ENCODE measurements around the gene AMN1. TPM values are rescaled to one million over a fixed set of nuclear protein-coding genes. Genes with fewer than 3 reads are reported as not detected.

AMN1 gene
- polyA plus RNA-seq, 1 experiment, result 11.9 TPM

DNA sequence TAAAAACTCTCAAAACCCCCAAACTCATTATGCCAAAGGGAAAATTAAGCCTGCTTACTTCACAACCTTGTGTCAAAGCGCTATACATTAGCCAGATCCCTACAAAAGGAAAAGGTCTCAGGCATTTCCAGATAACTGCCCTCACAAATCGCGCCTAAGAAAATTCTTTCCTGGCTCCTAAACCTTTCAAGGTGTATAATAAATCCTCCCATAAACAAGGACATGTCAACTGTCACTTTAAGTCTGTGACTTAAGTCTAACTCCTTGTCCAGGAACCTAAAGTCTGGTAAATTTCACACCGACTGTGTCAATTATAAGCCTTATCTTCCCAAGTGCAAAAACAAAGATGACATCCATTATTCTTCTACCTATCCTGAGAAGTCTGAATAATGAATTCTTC is 73.6 kb downstream of the AMN1 start:
- Histone ChIP-seq H3K9me3 (ENCODE audit: control insufficient read depth, insufficient read depth, low read length) (no peaks in the 10 kb centered on the region), H3K4me3 (ENCODE audit: low read depth, low read length) (no peak overlapping the region), H3K27me3 (ENCODE audit: control insufficient read depth, insufficient read depth, low read length) (no peaks in the 10 kb centered on the region), H3K27ac (ENCODE audit: low read depth, low read length) (no peak overlapping the region)
- ChIA-PET CTCF (no interaction called here), POLR2A (no interaction called here)
- TF ChIP-seq, protein P1, sequence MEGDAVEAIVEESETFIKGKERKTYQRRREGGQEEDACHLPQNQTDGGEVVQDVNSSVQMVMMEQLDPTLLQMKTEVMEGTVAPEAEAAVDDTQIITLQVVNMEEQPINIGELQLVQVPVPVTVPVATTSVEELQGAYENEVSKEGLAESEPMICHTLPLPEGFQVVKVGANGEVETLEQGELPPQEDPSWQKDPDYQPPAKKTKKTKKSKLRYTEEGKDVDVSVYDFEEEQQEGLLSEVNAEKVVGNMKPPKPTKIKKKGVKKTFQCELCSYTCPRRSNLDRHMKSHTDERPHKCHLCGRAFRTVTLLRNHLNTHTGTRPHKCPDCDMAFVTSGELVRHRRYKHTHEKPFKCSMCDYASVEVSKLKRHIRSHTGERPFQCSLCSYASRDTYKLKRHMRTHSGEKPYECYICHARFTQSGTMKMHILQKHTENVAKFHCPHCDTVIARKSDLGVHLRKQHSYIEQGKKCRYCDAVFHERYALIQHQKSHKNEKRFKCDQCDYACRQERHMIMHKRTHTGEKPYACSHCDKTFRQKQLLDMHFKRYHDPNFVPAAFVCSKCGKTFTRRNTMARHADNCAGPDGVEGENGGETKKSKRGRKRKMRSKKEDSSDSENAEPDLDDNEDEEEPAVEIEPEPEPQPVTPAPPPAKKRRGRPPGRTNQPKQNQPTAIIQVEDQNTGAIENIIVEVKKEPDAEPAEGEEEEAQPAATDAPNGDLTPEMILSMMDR (IDR thresholded peaks at IDR 0.05; ENCODE audit: low read depth, low read length), result no peak
- DNase-seq (ENCODE audit: low read depth, low spot score), result no peak

- DNase-seq (ENCODE audit: low read depth, low spot score), result no peak
- no peak overlapping the region for H3K4me3 ChIP-seq (ENCODE audit: low read depth, low read length)
- no peak overlapping the region for H3K27ac ChIP-seq (ENCODE audit: low read depth, low read length)
Measured at GRCh38 chr12:31651893-31652521, 76.8 kb downstream of the AMN1 start.

GRCh38 chr12:31650918-31651317 is 77.9 kb downstream of the AMN1 start:
- ChIA-PET CTCF (interaction anchor here (1.0 to 1.6 kb wide), 2 partner anchors 379 to 661 kb away, joined by 3 to 4 read pairs; no protein-coding TSS in a partner anchor), POLR2A (no interaction called here)
- no peak for DNase-seq (ENCODE audit: low read depth, low spot score)
- H3K27me3 ChIP-seq (ENCODE audit: control insufficient read depth, insufficient read depth, low read length), result no peaks in the 10 kb centered on the region
- H3K9me3 ChIP-seq (ENCODE audit: control insufficient read depth, insufficient read depth, low read length), result no peaks in the 10 kb centered on the region
- H3K4me3 ChIP-seq (ENCODE audit: low read depth, low read length), result no peak overlapping the region
- no peak overlapping the region for H3K27ac ChIP-seq (ENCODE audit: low read depth, low read length)
- TF ChIP-seq, protein P1 (IDR thresholded peaks at IDR 0.05; ENCODE audit: low read depth, low read length), result no peak

More at GRCh38 chr12:31651893-31652521, 76.8 kb downstream of the AMN1 start:
- ChIA-PET CTCF (interaction anchor here (0.7 to 2.9 kb wide), 17 partner anchors 11 to 1103 kb away, joined by 3 to 44 read pairs (median 7); partner anchors contain the start of genes BICD1 and YARS2), POLR2A (no interaction called here)
- TF ChIP-seq, protein P1 (IDR thresholded peaks at IDR 0.05; ENCODE audit: low read depth, low read length), result no peak
- no peaks in the 10 kb centered on the region for H3K9me3 ChIP-seq (ENCODE audit: control insufficient read depth, insufficient read depth, low read length)
- H3K27me3 ChIP-seq (ENCODE audit: control insufficient read depth, insufficient read depth, low read length), result no peaks in the 10 kb centered on the region

DNA sequence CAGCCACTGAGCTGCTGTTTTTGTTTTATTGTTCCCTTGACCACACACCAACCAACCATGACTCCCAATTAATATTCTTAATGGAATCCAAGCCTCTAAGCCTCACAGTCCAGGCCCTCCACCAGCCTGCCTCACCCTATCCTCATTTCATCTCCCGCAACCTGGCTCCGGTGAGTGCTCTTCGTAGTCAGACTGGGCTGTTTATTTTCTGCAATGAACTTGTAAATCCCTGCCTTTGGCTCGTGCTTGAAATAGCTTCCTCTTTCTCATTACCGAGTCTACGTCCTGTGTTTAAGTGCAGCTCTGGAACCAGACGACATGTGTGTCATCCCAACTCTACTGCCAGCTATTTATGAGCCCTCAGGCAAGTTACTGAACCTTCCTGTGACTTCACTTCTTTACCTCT is 81.7 kb downstream of the AMN1 start:
- CTCF ChIA-PET, result interaction anchor here (0.9 to 1.7 kb wide), 4 partner anchors 9 to 375 kb away, joined by 4 to 10 read pairs (median 8); no protein-coding TSS in a partner anchor
- no peak for DNase-seq (ENCODE audit: low read depth, low spot score)
- POLR2A ChIA-PET, result no interaction called here
- H3K4me3 ChIP-seq (ENCODE audit: low read depth, low read length), result no peak overlapping the region
- no peaks in the 10 kb centered on the region for H3K9me3 ChIP-seq (ENCODE audit: control insufficient read depth, insufficient read depth, low read length)
- TF ChIP-seq, protein P1 (IDR thresholded peaks at IDR 0.05; ENCODE audit: low read depth, low read length), result no peak
- no peaks in the 10 kb centered on the region for H3K27me3 ChIP-seq (ENCODE audit: control insufficient read depth, insufficient read depth, low read length)
- H3K27ac ChIP-seq (ENCODE audit: low read depth, low read length), result no peak overlapping the region

DNA sequence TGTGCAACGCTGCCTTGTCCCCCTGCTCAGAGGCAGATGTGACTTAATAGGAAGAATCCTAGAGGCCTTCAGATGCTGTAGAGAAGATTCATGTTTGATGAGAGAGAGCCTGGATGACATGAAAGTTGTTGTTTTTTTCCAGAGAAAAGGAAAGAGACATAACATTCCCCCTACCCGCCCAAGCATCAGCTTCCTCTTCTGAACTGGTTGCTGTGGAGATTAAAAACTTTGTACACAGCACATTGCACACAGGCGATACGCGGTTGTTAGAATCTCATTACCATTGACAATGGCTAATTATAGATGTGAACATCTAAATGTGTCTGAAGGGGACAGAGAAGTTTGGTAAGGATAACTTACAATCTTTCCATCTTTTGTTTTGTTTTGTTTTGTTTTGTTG is 82.9 kb downstream of the AMN1 start:
- DNase-seq (ENCODE audit: low read depth, low spot score), result no peak
- ChIA-PET POLR2A (no interaction called here), CTCF (interaction anchor here (1.2 to 1.7 kb wide), 3 partner anchors 8 to 243 kb away, joined by 4 to 10 read pairs (median 6); no protein-coding TSS in a partner anchor)
- H3K27me3 ChIP-seq (ENCODE audit: control insufficient read depth, insufficient read depth, low read length), result peaks cover 1% of the 10 kb centered on the region
- no peak overlapping the region for H3K4me3 ChIP-seq (ENCODE audit: low read depth, low read length)
- TF ChIP-seq, protein P1 (IDR thresholded peaks at IDR 0.05; ENCODE audit: low read depth, low read length), result no peak
- H3K27ac ChIP-seq (ENCODE audit: low read depth, low read length), result no peak overlapping the region
- H3K9me3 ChIP-seq (ENCODE audit: control insufficient read depth, insufficient read depth, low read length), result no peaks in the 10 kb centered on the region

All from AG04450 (cell line).